WTC11 (cell line): ENCODE results near the gene PITPNM1. TPM values are rescaled to one million over a fixed set of nuclear protein-coding genes. Genes with fewer than 3 reads are reported as not detected.

Source experiments
- CREB1 ChIP-seq: sonication (generic); formaldehyde crosslinking; IDR thresholded peaks from 2 replicates; pipeline ENCODE4 v1.8.0; 2023; ENCODE audit warnings: mild to moderate bottlenecking, missing genetic modification reagents
- EMX1 ChIP-seq: fragments of 250-450 bp; sonication (Bioruptor Pico); IDR thresholded peaks from 2 replicates; pipeline ENCODE4 v1.8.0; 2021; ENCODE audit warnings: mild to moderate bottlenecking
- ESRRA ChIP-seq: sonication (generic); formaldehyde crosslinking; IDR thresholded peaks from 2 replicates; pipeline ENCODE4 v1.8.1; 2022; ENCODE audit warnings: mild to moderate bottlenecking, missing genetic modification reagents, borderline replicate concordance
- FOXJ3 ChIP-seq: sonication (generic); formaldehyde crosslinking; IDR thresholded peaks from 2 replicates; pipeline ENCODE4 v1.9.0; 2021; ENCODE audit warnings: missing genetic modification reagents, mild to moderate bottlenecking, borderline replicate concordance
- FOXP1 ChIP-seq: sonication (generic); formaldehyde crosslinking; IDR thresholded peaks from 2 replicates; pipeline ENCODE4 v1.8.0; 2022; ENCODE audit warnings: missing genetic modification reagents, mild to moderate bottlenecking, moderate library complexity, borderline replicate concordance
- GABPB1 ChIP-seq: sonication (generic); formaldehyde crosslinking; IDR thresholded peaks from 2 replicates; pipeline ENCODE4 v1.8.1; 2023; ENCODE audit warnings: mild to moderate bottlenecking, missing genetic modification reagents
- GRHL2 ChIP-seq: fragments of 250-450 bp; sonication (Bioruptor Pico); IDR thresholded peaks from 2 replicates; pipeline ENCODE4 v1.8.0; 2022; ENCODE audit warnings: mild to moderate bottlenecking, moderate library complexity; ENCODE audit not compliant: insufficient replicate concordance, severe bottlenecking
- IRF2 ChIP-seq: sonication (generic); formaldehyde crosslinking; IDR thresholded peaks from 2 replicates; pipeline ENCODE4 v1.8.0; 2022; ENCODE audit warnings: low read depth, missing genetic modification reagents, borderline replicate concordance
- JUN ChIP-seq: sonication (generic); formaldehyde crosslinking; IDR thresholded peaks from 2 replicates; pipeline ENCODE4 v1.8.0; 2023; ENCODE audit warnings: mild to moderate bottlenecking, missing genetic modification reagents
- NFATC4 ChIP-seq: fragments of 250-450 bp; sonication (Bioruptor Pico); IDR thresholded peaks from 2 replicates; pipeline ENCODE4 v1.9.0; 2021; ENCODE audit warnings: mild to moderate bottlenecking
- RELA ChIP-seq: sonication (generic); formaldehyde crosslinking; IDR thresholded peaks from 2 replicates; pipeline ENCODE4 v1.8.1; 2022; ENCODE audit warnings: missing genetic modification reagents, mild to moderate bottlenecking, borderline replicate concordance
- TEAD4 ChIP-seq: sonication (generic); formaldehyde crosslinking; IDR thresholded peaks from 2 replicates; pipeline ENCODE4 v1.8.0; 2022; ENCODE audit warnings: mild to moderate bottlenecking, missing genetic modification reagents
- ZBTB21 ChIP-seq: sonication (generic); formaldehyde crosslinking; IDR thresholded peaks from 2 replicates; pipeline ENCODE4 v1.8.1; 2023; ENCODE audit warnings: mild to moderate bottlenecking, missing genetic modification reagents, borderline replicate concordance
- ZNF396 ChIP-seq: fragments of 250-450 bp; sonication (Bioruptor Pico); IDR thresholded peaks from 2 replicates; pipeline ENCODE4 v1.8.0; 2021; ENCODE audit warnings: mild to moderate bottlenecking, moderate library complexity, borderline replicate concordance
- total RNA-seq: library from RNA; stranded (reverse); gene quantifications from 3 replicates; pipeline ENCODE4 v1.2.3, GENCODE V29; 2021
- TF ChIP-seq, protein P1 (sequence below): sonication (generic); formaldehyde crosslinking; IDR thresholded peaks from 2 replicates; pipeline ENCODE4 v1.8.1; 2022; ENCODE audit warnings: missing genetic modification reagents, borderline replicate concordance
- TF ChIP-seq, protein P2 (sequence below): sonication (generic); formaldehyde crosslinking; IDR thresholded peaks from 2 replicates; pipeline ENCODE4 v1.8.1; 2023; ENCODE audit warnings: mild to moderate bottlenecking, missing genetic modification reagents, borderline replicate concordance
- TF ChIP-seq, protein P3 (sequence below): fragments of 250-450 bp; sonication (Bioruptor Pico); IDR thresholded peaks from 2 replicates; pipeline ENCODE4 v1.9.0; 2021; ENCODE audit warnings: moderate library complexity, mild to moderate bottlenecking, inconsistent platforms, borderline replicate concordance
- TF ChIP-seq, protein P4 (sequence below): sonication (generic); formaldehyde crosslinking; conservative IDR thresholded peaks from 2 replicates; pipeline ENCODE4 v1.8.1; 2022; ENCODE audit warnings: mild to moderate bottlenecking, missing genetic modification reagents
- TF ChIP-seq, protein P5 (sequence below): sonication (generic); formaldehyde crosslinking; IDR thresholded peaks from 2 replicates; pipeline ENCODE4 v1.8.1; 2023; ENCODE audit warnings: mild to moderate bottlenecking, missing genetic modification reagents
- TF ChIP-seq, protein P6 (sequence below): sonication (generic); formaldehyde crosslinking; IDR thresholded peaks from 2 replicates; pipeline ENCODE4 v1.8.0; 2022; ENCODE audit warnings: mild to moderate bottlenecking, missing genetic modification reagents
- TF ChIP-seq, protein P7 (sequence below): sonication (generic); formaldehyde crosslinking; IDR thresholded peaks from 2 replicates; pipeline ENCODE4 v1.8.0; 2023; ENCODE audit warnings: missing genetic modification reagents

The PITPNM1 gene
- total RNA-seq, 1 experiment from 2014 or later = 55.4 TPM

DNA sequence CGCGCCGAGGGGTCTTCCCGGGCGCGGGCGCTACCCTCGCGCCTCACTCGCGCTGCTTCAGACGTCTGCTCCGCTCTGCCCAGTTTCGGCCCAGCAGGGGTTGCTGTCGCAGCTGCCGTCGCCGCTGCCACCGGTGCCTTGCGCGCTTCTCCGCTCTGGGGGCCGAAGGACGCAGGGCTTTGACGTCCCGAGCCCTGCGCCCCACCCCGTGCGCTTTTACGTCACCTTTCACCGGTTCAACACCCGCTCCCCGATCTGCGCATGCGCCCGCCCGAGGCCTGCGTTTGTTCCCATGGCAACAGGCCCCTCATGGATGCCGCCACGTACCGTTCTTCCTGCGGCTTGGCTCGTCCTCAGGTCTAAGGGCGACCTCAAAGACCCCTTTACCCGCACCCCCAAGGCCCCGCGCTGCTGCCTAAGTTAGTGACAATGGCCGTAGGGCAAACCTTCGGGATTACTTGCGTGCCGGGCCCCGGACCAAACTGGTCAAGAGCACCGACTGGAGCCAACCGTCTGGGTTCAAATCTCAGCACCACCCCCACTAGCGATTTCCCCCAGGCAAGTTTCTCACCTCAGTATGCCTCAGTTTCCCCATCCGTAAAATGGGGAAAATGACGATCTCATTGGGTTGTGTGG, 3.4 kb upstream of the PITPNM1 start (continued):
- TF ChIP-seq, protein P1, sequence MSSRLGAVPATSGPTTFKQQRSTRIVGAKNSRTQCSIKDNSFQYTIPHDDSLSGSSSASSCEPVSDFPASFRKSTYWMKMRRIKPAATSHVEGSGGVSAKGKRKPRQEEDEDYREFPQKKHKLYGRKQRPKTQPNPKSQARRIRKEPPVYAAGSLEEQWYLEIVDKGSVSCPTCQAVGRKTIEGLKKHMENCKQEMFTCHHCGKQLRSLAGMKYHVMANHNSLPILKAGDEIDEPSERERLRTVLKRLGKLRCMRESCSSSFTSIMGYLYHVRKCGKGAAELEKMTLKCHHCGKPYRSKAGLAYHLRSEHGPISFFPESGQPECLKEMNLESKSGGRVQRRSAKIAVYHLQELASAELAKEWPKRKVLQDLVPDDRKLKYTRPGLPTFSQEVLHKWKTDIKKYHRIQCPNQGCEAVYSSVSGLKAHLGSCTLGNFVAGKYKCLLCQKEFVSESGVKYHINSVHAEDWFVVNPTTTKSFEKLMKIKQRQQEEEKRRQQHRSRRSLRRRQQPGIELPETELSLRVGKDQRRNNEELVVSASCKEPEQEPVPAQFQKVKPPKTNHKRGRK (CRISPR knock-in tag) = no peak
- TF ChIP-seq EMX1 (no peak), ZBTB21 (CRISPR knock-in tag) (peak; percentile 45; the same call in 1 of the 2 replicates), FOXJ3 (CRISPR knock-in tag) (no peak), RELA (CRISPR knock-in tag) (no peak), FOXP1 (CRISPR knock-in tag) (0 out of 2 replicates have a peak, but pooled peaks have one; percentile 30), ZNF396 (no peak), GABPB1 (peak; percentile 65), NFATC4 (no peak), GRHL2 (CRISPR knock-in tag) (no peak), ESRRA (0 out of 2 replicates have a peak, but pooled peaks have one; percentile 75), IRF2 (CRISPR knock-in tag) (no peak), JUN (CRISPR knock-in tag) (no peak), TEAD4 (CRISPR knock-in tag) (no peak), CREB1 (CRISPR knock-in tag) (0 out of 2 replicates have a peak, but pooled peaks have one; percentile 59)
- TF ChIP-seq, protein P2, sequence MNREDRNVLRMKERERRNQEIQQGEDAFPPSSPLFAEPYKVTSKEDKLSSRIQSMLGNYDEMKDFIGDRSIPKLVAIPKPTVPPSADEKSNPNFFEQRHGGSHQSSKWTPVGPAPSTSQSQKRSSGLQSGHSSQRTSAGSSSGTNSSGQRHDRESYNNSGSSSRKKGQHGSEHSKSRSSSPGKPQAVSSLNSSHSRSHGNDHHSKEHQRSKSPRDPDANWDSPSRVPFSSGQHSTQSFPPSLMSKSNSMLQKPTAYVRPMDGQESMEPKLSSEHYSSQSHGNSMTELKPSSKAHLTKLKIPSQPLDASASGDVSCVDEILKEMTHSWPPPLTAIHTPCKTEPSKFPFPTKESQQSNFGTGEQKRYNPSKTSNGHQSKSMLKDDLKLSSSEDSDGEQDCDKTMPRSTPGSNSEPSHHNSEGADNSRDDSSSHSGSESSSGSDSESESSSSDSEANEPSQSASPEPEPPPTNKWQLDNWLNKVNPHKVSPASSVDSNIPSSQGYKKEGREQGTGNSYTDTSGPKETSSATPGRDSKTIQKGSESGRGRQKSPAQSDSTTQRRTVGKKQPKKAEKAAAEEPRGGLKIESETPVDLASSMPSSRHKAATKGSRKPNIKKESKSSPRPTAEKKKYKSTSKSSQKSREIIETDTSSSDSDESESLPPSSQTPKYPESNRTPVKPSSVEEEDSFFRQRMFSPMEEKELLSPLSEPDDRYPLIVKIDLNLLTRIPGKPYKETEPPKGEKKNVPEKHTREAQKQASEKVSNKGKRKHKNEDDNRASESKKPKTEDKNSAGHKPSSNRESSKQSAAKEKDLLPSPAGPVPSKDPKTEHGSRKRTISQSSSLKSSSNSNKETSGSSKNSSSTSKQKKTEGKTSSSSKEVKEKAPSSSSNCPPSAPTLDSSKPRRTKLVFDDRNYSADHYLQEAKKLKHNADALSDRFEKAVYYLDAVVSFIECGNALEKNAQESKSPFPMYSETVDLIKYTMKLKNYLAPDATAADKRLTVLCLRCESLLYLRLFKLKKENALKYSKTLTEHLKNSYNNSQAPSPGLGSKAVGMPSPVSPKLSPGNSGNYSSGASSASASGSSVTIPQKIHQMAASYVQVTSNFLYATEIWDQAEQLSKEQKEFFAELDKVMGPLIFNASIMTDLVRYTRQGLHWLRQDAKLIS (CRISPR knock-in tag) = no peak
- TF ChIP-seq, protein P3, sequence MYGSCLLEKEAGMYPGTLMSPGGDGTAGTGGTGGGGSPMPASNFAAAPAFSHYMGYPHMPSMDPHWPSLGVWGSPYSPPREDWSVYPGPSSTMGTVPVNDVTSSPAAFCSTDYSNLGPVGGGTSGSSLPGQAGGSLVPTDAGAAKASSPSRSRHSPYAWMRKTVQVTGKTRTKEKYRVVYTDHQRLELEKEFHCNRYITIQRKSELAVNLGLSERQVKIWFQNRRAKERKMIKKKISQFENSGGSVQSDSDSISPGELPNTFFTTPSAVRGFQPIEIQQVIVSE (CRISPR knock-in tag) = no peak
- TF ChIP-seq, protein P4, sequence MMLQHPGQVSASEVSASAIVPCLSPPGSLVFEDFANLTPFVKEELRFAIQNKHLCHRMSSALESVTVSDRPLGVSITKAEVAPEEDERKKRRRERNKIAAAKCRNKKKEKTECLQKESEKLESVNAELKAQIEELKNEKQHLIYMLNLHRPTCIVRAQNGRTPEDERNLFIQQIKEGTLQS (CRISPR knock-in tag) = no peak
- TF ChIP-seq, protein P5, sequence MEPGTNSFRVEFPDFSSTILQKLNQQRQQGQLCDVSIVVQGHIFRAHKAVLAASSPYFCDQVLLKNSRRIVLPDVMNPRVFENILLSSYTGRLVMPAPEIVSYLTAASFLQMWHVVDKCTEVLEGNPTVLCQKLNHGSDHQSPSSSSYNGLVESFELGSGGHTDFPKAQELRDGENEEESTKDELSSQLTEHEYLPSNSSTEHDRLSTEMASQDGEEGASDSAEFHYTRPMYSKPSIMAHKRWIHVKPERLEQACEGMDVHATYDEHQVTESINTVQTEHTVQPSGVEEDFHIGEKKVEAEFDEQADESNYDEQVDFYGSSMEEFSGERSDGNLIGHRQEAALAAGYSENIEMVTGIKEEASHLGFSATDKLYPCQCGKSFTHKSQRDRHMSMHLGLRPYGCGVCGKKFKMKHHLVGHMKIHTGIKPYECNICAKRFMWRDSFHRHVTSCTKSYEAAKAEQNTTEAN (CRISPR knock-in tag) = no peak
- TF ChIP-seq, protein P6, sequence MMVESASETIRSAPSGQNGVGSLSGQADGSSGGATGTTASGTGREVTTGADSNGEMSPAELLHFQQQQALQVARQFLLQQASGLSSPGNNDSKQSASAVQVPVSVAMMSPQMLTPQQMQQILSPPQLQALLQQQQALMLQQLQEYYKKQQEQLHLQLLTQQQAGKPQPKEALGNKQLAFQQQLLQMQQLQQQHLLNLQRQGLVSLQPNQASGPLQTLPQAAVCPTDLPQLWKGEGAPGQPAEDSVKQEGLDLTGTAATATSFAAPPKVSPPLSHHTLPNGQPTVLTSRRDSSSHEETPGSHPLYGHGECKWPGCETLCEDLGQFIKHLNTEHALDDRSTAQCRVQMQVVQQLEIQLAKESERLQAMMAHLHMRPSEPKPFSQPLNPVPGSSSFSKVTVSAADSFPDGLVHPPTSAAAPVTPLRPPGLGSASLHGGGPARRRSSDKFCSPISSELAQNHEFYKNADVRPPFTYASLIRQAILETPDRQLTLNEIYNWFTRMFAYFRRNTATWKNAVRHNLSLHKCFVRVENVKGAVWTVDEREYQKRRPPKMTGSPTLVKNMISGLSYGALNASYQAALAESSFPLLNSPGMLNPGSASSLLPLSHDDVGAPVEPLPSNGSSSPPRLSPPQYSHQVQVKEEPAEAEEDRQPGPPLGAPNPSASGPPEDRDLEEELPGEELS (CRISPR knock-in tag) = no peak
- TF ChIP-seq, protein P7, sequence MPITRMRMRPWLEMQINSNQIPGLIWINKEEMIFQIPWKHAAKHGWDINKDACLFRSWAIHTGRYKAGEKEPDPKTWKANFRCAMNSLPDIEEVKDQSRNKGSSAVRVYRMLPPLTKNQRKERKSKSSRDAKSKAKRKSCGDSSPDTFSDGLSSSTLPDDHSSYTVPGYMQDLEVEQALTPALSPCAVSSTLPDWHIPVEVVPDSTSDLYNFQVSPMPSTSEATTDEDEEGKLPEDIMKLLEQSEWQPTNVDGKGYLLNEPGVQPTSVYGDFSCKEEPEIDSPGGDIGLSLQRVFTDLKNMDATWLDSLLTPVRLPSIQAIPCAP (CRISPR knock-in tag) = no peak
